Measurements from ENCODE around the gene SNRNP48. TPM values are rescaled to one million over a fixed set of nuclear protein-coding genes. Genes with fewer than 3 reads are reported as not detected.

Gene SNRNP48
- total and polyA plus RNA-seq, 10 of the 15 experiments (the other 5 are each of a cell fraction or from before 2014, with no cell fraction given) = 3.2 to 14.4 (median 8.9) TPM

GRCh38 chr6:7542065-7542873, 47.7 kb upstream of the SNRNP48 start:
- in situ Hi-C loops (cut with MboI) = no loop called here
- FAIRE-seq = no peak
- peak; percentile 19 for ATAC-seq
- TF ChIP-seq EZH2 (IDR thresholded peaks at IDR 0.05; ENCODE audit: borderline replicate concordance, control insufficient read depth, low read depth, low read length) = 0 out of 2 replicates have a peak, but pooled peaks have one; percentile 33
- peak; percentile 67 for TF ChIP-seq SUZ12 (IDR thresholded peaks at IDR 0.05; ENCODE audit: unreplicated experiment)
- no peak for TF ChIP-seq RELA (IDR thresholded peaks at IDR 0.05; ENCODE audit: borderline replicate concordance, partially characterized antibody)
- Histone ChIP-seq H3K4me3 (peak overlapping the region; percentile 29; the same call in 1 of the 2 replicates), H3K9me3 (replicated peaks; ENCODE audit: control insufficient read depth, insufficient read depth, low read length) (no peaks in the 10 kb centered on the region), H3K27me3 (replicated peaks in 1 of 2; ENCODE audit: control insufficient read depth in 2 of 2, insufficient read depth in 2 of 2, low read length in 1 of 2) (peaks cover 10 to 21% of the 10 kb centered on the region in 2 experiments), H4K20me1 (ENCODE audit: control insufficient read depth, insufficient read depth) (no peaks in the 10 kb centered on the region), H3K27ac (ENCODE audit: control insufficient read depth, insufficient read depth) (no peak overlapping the region), H3K4me2 (ENCODE audit: control insufficient read depth, insufficient read depth) (peak overlapping the region; percentile 79), H3K79me2 (ENCODE audit: control insufficient read depth, insufficient read depth, low read length) (no peaks in the 10 kb centered on the region), H3K36me3 (ENCODE audit: control insufficient read depth in 2 of 2, insufficient read depth in 2 of 2, low read length in 1 of 2) (no peaks in the 10 kb centered on the region), H3K9ac (ENCODE audit: control insufficient read depth, insufficient read depth, low read length) (no peak overlapping the region), H2AFZ (ENCODE audit: control insufficient read depth, low read depth, low read length) (no peak overlapping the region), H3K4me1 (ENCODE audit: control insufficient read depth, insufficient read depth, low read length) (no peaks in the 10 kb centered on the region)
- ChIA-PET SMC1A (ENCODE audit: uncharacterized antibody, unreplicated experiment) (no interaction called here), POLR2A (no interaction called here), RAD21 (ENCODE audit: unreplicated experiment) (interaction anchor here (0.6 kb wide), 1 partner anchor 278 kb away, joined by 4 read pairs; no protein-coding TSS in a partner anchor), CTCF (no interaction called here)
- 2% methylated on average over 73 of the region's 80 CpGs for WGBS (ENCODE audit: insufficient coverage, insufficient replicate concordance, low lambda C conversion rate, missing lambda C conversion rate)
- DNase-seq (ENCODE audit: low read depth, low spot score) = no peak
- intact Hi-C loops (cut with micrococcal nuclease; ENCODE audit: unreplicated experiment) = no loop called here
- no TSS peak for BruUV-seq (replicated peaks)

- Histone ChIP-seq H3K36me3 (ENCODE audit: control insufficient read depth in 2 of 2, insufficient read depth in 2 of 2, low read length in 1 of 2) (no peaks in the 10 kb centered on the region), H3K9ac (ENCODE audit: control insufficient read depth, insufficient read depth, low read length) (no peak overlapping the region), H3K4me3 (no peak overlapping the region), H3K27ac (ENCODE audit: control insufficient read depth, insufficient read depth) (no peak overlapping the region), H3K4me1 (ENCODE audit: control insufficient read depth, insufficient read depth, low read length) (no peaks in the 10 kb centered on the region), H3K27me3 (replicated peaks in 1 of 2; ENCODE audit: control insufficient read depth in 2 of 2, insufficient read depth in 2 of 2, low read length in 1 of 2) (peaks cover 10 to 21% of the 10 kb centered on the region in 2 experiments), H2AFZ (ENCODE audit: control insufficient read depth, low read depth, low read length) (no peak overlapping the region), H3K9me3 (replicated peaks; ENCODE audit: control insufficient read depth, insufficient read depth, low read length) (no peaks in the 10 kb centered on the region), H3K79me2 (ENCODE audit: control insufficient read depth, insufficient read depth, low read length) (no peaks in the 10 kb centered on the region), H3K4me2 (ENCODE audit: control insufficient read depth, insufficient read depth) (no peak overlapping the region), H4K20me1 (ENCODE audit: control insufficient read depth, insufficient read depth) (no peaks in the 10 kb centered on the region)
- no peak for FAIRE-seq
- no peak for ATAC-seq
- BruUV-seq (replicated peaks) = no TSS peak
- WGBS (ENCODE audit: insufficient coverage, insufficient replicate concordance, low lambda C conversion rate, missing lambda C conversion rate) = 14% methylated on average over 25 of the region's 32 CpGs
- intact Hi-C loops (cut with micrococcal nuclease; ENCODE audit: unreplicated experiment) = no loop called here
- CTCF ChIA-PET = no interaction called here
- in situ Hi-C loops (cut with MboI) = no loop called here
- TF ChIP-seq EZH2 (IDR thresholded peaks at IDR 0.05; ENCODE audit: borderline replicate concordance, control insufficient read depth, low read depth, low read length) (0 out of 2 replicates have a peak, but pooled peaks have one; percentile 26), BACH1 (IDR thresholded peaks at IDR 0.05; ENCODE audit: borderline replicate concordance) (no peak)
- RAD21 ChIA-PET (ENCODE audit: unreplicated experiment) = no interaction called here
- DNase-seq (ENCODE audit: low read depth, low spot score) = no peak
- SMC1A ChIA-PET (ENCODE audit: uncharacterized antibody, unreplicated experiment) = no interaction called here
- POLR2A ChIA-PET = no interaction called here
Measured at GRCh38 chr6:7542874-7543624, 46.9 kb upstream of the SNRNP48 start.
